Astrocyte (in vitro differentiated cells and primary cell): ENCODE measurements around the gene YWHAE. TPM values are rescaled to one million over a fixed set of nuclear protein-coding genes. Genes with fewer than 3 reads are reported as not detected.
A peak's percentile ranks its signal among the peaks of the same experiment; 100 is the strongest.

ENCODE experiments used
- DNase-seq: peaks from one replicate; pipeline ENCODE4 v3.0.0-alpha.2; 2010; ENCODE audit warnings: low read depth
- FAIRE-seq: peaks from 2 replicates; lab custom pipeline; 2011; peaks lifted over from hg19 to GRCh38; lab: Jason Lieb, UNC
- H2AFZ ChIP-seq: 2 replicates; pipeline ENCODE4 v1.6.0; 2012; ENCODE audit warnings: low read depth, low read length, inconsistent platforms
- H3K27ac ChIP-seq: 2 replicates; pipeline ENCODE4 v1.5.1; 2011; ENCODE audit warnings: low read depth, low read length, inconsistent platforms
- H3K27me3 ChIP-seq: 2 replicates; pipeline ENCODE4 v1.6.0; 2011; ENCODE audit warnings: low read length, inconsistent platforms; ENCODE audit not compliant: insufficient read depth
- H3K36me3 ChIP-seq: 2 replicates; pipeline ENCODE4 v1.5.1; 2011; ENCODE audit warnings: low read length, inconsistent platforms; ENCODE audit not compliant: insufficient read depth
- H3K4me1 ChIP-seq: 2 replicates; pipeline ENCODE4 v1.5.1; 2011; ENCODE audit warnings: low read length, inconsistent platforms; ENCODE audit not compliant: insufficient read depth
- H3K4me2 ChIP-seq: 2 replicates; pipeline ENCODE4 v1.6.0; 2012; ENCODE audit warnings: low read length, inconsistent platforms
- H3K4me3 ChIP-seq: 2 replicates; pipeline ENCODE4 v1.5.1; 2011; ENCODE audit warnings: low read depth, mild to moderate bottlenecking, low read length, inconsistent platforms; ENCODE audit not compliant: insufficient read depth
- H3K79me2 ChIP-seq: 2 replicates; pipeline ENCODE4 v1.6.0; 2012; ENCODE audit warnings: mild to moderate bottlenecking, low read length, inconsistent platforms; ENCODE audit not compliant: insufficient read depth
- H3K9ac ChIP-seq: 2 replicates; pipeline ENCODE4 v1.6.0; 2012; ENCODE audit warnings: mild to moderate bottlenecking, low read length, inconsistent platforms
- H3K9me3 ChIP-seq: 2 replicates; pipeline ENCODE4 v1.5.1; 2012; ENCODE audit warnings: low read depth, mild to moderate bottlenecking, low read length, inconsistent platforms; ENCODE audit not compliant: insufficient read depth
- H4K20me1 ChIP-seq: 2 replicates; pipeline ENCODE4 v1.6.0; 2012; ENCODE audit warnings: low read length, inconsistent platforms; ENCODE audit not compliant: insufficient read depth
- H3K27ac Mint-ChIP-seq: one replicate; pipeline ENCODE4 v1.8.0; 2021; ENCODE audit warnings: mild to moderate bottlenecking, mixed read lengths; ENCODE audit not compliant: unreplicated experiment
- H3K27me3 Mint-ChIP-seq: one replicate; pipeline ENCODE4 v1.8.0; 2021; ENCODE audit warnings: low read depth, mixed read lengths; ENCODE audit not compliant: unreplicated experiment
- H3K36me3 Mint-ChIP-seq: one replicate; pipeline ENCODE4 v1.8.0; 2021; ENCODE audit warnings: low read depth, mixed read lengths; ENCODE audit not compliant: unreplicated experiment
- H3K4me1 Mint-ChIP-seq: one replicate; pipeline ENCODE4 v1.8.0; 2021; ENCODE audit warnings: low read depth, mixed read lengths; ENCODE audit not compliant: unreplicated experiment
- H3K4me3 Mint-ChIP-seq: one replicate; pipeline ENCODE4 v1.8.0; 2021; ENCODE audit warnings: mild to moderate bottlenecking, moderate library complexity, mixed read lengths; ENCODE audit not compliant: unreplicated experiment
- H3K9me3 Mint-ChIP-seq: one replicate; pipeline ENCODE4 v1.8.0; 2021; ENCODE audit warnings: mild to moderate bottlenecking, mixed read lengths; ENCODE audit not compliant: unreplicated experiment
- EZH2 ChIP-seq: IDR thresholded peaks from 2 replicates; pipeline ENCODE4 v1.6.1; 2012; ENCODE audit warnings: mild to moderate bottlenecking, low read length, inconsistent platforms; ENCODE audit not compliant: insufficient read depth
- total RNA-seq: library from RNA; stranded (reverse); gene quantifications from 2 replicates; pipeline ENCODE4 v1.2.1, GENCODE V29; 2021
- TF ChIP-seq, protein P1 (sequence below): IDR thresholded peaks from 2 replicates; pipeline ENCODE4 v1.5.1; 2011; ENCODE audit warnings: low read depth, mild to moderate bottlenecking, inconsistent platforms, low read length, moderate library complexity; ENCODE audit not compliant: insufficient read depth

YWHAE gene
- total RNA-seq, 1 donor from 2014 or later, result 771 TPM

DNA sequence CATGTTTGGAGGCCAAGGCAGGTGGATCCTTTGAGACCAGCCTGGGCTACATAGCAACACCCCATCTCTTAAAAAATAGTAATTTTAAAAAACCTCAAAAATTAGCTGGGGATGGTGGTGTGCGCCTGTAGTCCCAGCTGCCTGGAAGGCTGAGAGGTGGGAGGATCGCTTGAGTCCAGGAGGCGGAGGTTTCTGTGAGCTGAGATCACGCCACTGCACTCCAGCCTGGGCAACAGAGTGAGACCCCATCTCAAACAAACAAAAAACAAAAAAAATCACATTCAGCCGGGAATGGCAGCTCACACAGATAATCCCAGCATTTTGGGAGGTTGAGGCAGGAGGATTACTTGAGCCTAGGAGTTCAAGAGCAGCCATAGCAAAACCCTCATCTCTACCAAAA lies 16.4 kb upstream of the YWHAE start:
- Histone ChIP-seq H3K79me2 (peaks cover 16% of the 10 kb centered on the region), H3K4me2 (no peak overlapping the region), H4K20me1 (peaks cover 72% of the 10 kb centered on the region), H3K27ac (no peak overlapping the region), H3K4me3 (no peak overlapping the region), H2AFZ (no peak overlapping the region), H3K36me3 (peaks cover 6% of the 10 kb centered on the region), H3K9ac (no peak overlapping the region), H3K27me3 (no peaks in the 10 kb centered on the region), H3K9me3 (no peaks in the 10 kb centered on the region), H3K4me1 (peaks cover 12% of the 10 kb centered on the region)
- DNase-seq, result no peak
- peaks cover 8% of the 10 kb centered on the region for H3K36me3 Mint-ChIP-seq
- FAIRE-seq, result no peak
- no peak overlapping the region for H3K27ac Mint-ChIP-seq
- H3K4me1 Mint-ChIP-seq, result peaks cover 4% of the 10 kb centered on the region
- H3K27me3 Mint-ChIP-seq, result no peaks in the 10 kb centered on the region
- H3K9me3 Mint-ChIP-seq, result no peaks in the 10 kb centered on the region
- H3K4me3 Mint-ChIP-seq, result no peak overlapping the region
- TF ChIP-seq, protein P1, sequence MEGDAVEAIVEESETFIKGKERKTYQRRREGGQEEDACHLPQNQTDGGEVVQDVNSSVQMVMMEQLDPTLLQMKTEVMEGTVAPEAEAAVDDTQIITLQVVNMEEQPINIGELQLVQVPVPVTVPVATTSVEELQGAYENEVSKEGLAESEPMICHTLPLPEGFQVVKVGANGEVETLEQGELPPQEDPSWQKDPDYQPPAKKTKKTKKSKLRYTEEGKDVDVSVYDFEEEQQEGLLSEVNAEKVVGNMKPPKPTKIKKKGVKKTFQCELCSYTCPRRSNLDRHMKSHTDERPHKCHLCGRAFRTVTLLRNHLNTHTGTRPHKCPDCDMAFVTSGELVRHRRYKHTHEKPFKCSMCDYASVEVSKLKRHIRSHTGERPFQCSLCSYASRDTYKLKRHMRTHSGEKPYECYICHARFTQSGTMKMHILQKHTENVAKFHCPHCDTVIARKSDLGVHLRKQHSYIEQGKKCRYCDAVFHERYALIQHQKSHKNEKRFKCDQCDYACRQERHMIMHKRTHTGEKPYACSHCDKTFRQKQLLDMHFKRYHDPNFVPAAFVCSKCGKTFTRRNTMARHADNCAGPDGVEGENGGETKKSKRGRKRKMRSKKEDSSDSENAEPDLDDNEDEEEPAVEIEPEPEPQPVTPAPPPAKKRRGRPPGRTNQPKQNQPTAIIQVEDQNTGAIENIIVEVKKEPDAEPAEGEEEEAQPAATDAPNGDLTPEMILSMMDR, result no peak
- TF ChIP-seq EZH2, result no peak

DNA sequence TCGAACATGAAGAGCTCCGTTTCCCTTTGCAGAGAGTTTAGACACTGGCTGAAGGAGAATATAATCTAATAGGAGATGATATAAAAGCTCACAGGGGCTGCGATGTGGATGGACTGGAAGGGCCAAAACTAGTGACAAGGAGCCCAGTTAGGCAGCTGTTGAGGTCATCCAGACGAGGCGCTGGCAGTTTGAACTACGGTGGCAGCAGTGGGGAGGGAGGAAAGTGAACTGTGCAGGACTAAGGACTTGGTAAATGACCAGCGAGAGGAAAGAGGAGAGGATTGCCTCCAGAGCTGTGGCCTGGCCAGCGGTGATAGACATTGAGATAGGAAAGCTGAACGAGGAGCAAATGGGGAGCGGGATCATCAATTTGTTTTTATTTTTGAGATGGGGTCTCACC lies 14.6 kb upstream of the YWHAE start:
- peaks cover 64% of the 10 kb centered on the region for H4K20me1 ChIP-seq
- peaks cover 4% of the 10 kb centered on the region for H3K4me1 Mint-ChIP-seq
- FAIRE-seq (no peak), DNase-seq (no peak)
- no peaks in the 10 kb centered on the region for H3K27me3 ChIP-seq
- no peak overlapping the region for H3K4me3 ChIP-seq
- H3K27me3 Mint-ChIP-seq, result no peaks in the 10 kb centered on the region
- H3K4me2 ChIP-seq, result no peak overlapping the region
- H3K36me3 ChIP-seq, result no peaks in the 10 kb centered on the region
- H3K27ac ChIP-seq, result no peak overlapping the region
- H3K79me2 ChIP-seq, result no peaks in the 10 kb centered on the region
- no peaks in the 10 kb centered on the region for H3K9me3 ChIP-seq
- H3K4me1 ChIP-seq, result peaks cover 12% of the 10 kb centered on the region
- H3K4me3 Mint-ChIP-seq, result peak overlapping the region; percentile 71
- no peak for TF ChIP-seq EZH2
- TF ChIP-seq, protein P1, result no peak
- no peak overlapping the region for H3K9ac ChIP-seq
- peak overlapping the region; percentile 82 for H3K27ac Mint-ChIP-seq
- H3K36me3 Mint-ChIP-seq, result peaks cover 5% of the 10 kb centered on the region
- H2AFZ ChIP-seq, result no peak overlapping the region
- no peaks in the 10 kb centered on the region for H3K9me3 Mint-ChIP-seq

DNA sequence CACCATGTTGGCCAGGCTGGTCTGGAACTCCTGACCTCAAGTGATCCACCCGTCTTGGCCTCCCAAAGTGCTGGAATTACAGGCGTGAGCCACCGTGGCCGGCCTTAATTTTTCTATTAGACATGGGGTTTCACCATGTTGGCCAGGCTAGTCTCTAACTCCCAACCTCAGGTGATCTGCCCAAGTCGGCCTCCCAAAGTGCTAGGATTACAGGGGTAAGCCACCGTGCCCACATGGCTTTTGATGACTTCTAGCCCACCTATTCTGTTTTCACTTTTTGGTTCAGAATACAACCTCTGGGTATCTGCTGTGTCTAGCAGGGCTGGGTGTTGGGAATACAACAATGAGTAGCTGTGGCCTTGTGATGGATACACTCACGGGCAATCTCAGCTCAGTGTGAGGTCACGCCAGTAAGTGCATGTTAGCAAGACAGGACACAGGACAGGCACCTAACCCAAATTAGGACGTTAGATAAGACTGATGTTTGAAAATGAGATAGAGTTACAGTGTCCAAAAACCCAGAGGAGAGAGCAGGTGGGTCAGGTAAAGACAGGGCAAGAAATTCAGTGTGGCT lies 14.1 kb upstream of the YWHAE start:
- no peak overlapping the region for H2AFZ ChIP-seq
- Mint-ChIP-seq H3K36me3 (peaks cover 5% of the 10 kb centered on the region), H3K4me1 (peaks cover 4% of the 10 kb centered on the region), H3K9me3 (no peaks in the 10 kb centered on the region), H3K27ac (no peak overlapping the region), H3K27me3 (no peaks in the 10 kb centered on the region), H3K4me3 (no peak overlapping the region)
- no peak for DNase-seq
- no peak overlapping the region for H3K9ac ChIP-seq
- no peak overlapping the region for H3K27ac ChIP-seq
- H3K36me3 ChIP-seq, result no peaks in the 10 kb centered on the region
- no peak for FAIRE-seq
- no peaks in the 10 kb centered on the region for H3K27me3 ChIP-seq
- H3K79me2 ChIP-seq, result no peaks in the 10 kb centered on the region
- H4K20me1 ChIP-seq, result peaks cover 64% of the 10 kb centered on the region
- peaks cover 12% of the 10 kb centered on the region for H3K4me1 ChIP-seq
- no peak overlapping the region for H3K4me3 ChIP-seq
- no peak overlapping the region for H3K4me2 ChIP-seq
- TF ChIP-seq EZH2, result no peak
- TF ChIP-seq, protein P1, result no peak
- no peaks in the 10 kb centered on the region for H3K9me3 ChIP-seq
